T47D (cell line): ENCODE results near the gene ZNF467.

Experiments
- DNase-seq, 2 experiments: peaks; one replicate each; pipeline versions ENCODE4 v3.0.0 to v3.0.0-alpha.2; 2011 to 2012; ENCODE audit warnings: low read depth in 1 of 2, low spot score in 1 of 2
- JUND ChIP-seq: IDR thresholded peaks from 2 replicates; pipeline ENCODE4 v1.6.1; 2012; ENCODE audit warnings: low read depth
- in situ Hi-C: cut with HindIII; loops from 2 replicates; pipeline ENCODE4 v1.10.0; 2016; ENCODE audit warnings: low sequenced_read_pairs, low pct_unique_long_range_greater_than_20kb

ZNF467 gene

GRCh38 chr7:149753375-149754233, 19.8 kb downstream of the ZNF467 start:
- no peak for TF ChIP-seq JUND
- DNase-seq: peak; percentile 57 to 78
- in situ Hi-C loops: no loop called here

DNA sequence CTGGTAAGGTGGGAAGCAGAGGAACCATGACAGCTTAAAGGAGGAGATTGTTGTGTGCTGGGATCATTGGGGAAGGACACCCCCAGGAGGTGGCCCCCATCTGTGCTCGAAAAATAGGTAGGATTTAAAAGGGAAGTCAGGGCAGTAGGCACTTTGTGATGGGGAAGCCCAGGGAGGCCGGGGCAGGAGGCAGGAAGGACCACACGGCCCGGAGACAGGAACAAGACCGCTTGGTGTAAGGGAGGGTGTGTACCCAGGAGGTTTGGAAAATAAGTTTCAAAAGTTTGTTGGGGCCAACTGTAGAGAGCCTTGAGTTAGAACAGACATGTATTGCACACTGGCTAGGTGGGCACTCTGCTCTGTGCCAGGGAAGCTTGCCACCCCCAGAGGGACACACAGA, 20.7 kb downstream of the ZNF467 start:
- TF ChIP-seq JUND: no peak
- in situ Hi-C loops: no loop called here
- DNase-seq: no peak

- in situ Hi-C loops: no loop called here
- no peak for DNase-seq
- no peak for TF ChIP-seq JUND
Measured at GRCh38 chr7:149751043-149751775, 22.2 kb downstream of the ZNF467 start.

GRCh38 chr7:149750122-149750845, 23.1 kb downstream of the ZNF467 start:
- no peak for DNase-seq
- in situ Hi-C loops: no loop called here
- TF ChIP-seq JUND: no peak

- DNase-seq: no peak
- in situ Hi-C loops: no loop called here
- no peak for TF ChIP-seq JUND
Measured at GRCh38 chr7:149748076-149748874, 25.1 kb downstream of the ZNF467 start.

- peak in 1 of 2 experiments; percentile 23 for DNase-seq
- in situ Hi-C loops: no loop called here
- no peak for TF ChIP-seq JUND
Measured at GRCh38 chr7:149743476-149744255, 29.7 kb downstream of the ZNF467 start.

GRCh38 chr7:149742075-149742701, 31.2 kb downstream of the ZNF467 start:
- peak; percentile 58 to 66 for DNase-seq
- in situ Hi-C loops: no loop called here
- TF ChIP-seq JUND: no peak

GRCh38 chr7:149741629-149742028, 31.8 kb downstream of the ZNF467 start:
- DNase-seq: peak; percentile 52
- TF ChIP-seq JUND: no peak
- in situ Hi-C loops: no loop called here

DNA sequence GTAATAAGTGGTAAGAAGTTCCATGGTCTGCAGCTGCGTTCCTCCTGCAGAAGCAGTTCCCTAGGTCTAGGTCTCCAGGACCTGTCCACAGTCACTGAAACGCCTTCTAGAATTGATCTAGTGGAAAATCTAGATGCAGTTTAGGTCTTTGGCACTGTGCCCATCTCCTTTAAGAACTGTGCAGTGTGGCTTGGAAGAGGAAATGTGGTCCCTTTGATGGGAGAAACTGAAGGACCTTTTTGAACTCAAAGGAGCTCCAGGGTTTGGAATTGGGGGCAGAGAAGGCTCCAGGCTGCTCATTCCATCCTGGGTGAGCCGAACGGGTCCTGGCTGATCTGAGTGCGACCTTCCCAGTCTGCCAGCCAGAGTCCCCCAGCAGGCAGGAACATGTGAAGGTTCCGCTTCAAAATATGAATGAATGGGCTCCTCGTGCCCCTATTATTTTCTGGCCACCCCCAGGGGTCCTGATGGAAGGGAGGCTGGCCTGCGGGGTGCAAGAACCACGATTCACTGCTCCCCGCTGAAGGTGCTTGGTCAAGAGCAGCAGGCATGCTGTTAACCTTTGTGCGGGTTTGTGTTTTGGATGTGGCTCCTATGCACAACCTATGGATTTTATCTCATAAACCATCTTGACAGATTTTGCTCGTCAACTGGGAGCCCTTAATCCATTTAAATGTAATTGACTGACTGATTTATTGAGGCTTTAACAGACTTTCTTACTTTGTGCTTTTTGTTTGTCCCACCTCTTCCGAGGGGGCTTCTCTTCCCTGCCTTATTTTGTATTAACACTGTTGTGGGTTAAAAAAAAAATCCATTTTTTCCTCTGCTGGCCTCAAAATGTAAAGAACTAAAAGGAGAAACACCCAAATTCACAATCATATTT, 36.7 kb downstream of the ZNF467 start:
- in situ Hi-C loops: no loop called here
- no peak for DNase-seq
- no peak for TF ChIP-seq JUND

DNA sequence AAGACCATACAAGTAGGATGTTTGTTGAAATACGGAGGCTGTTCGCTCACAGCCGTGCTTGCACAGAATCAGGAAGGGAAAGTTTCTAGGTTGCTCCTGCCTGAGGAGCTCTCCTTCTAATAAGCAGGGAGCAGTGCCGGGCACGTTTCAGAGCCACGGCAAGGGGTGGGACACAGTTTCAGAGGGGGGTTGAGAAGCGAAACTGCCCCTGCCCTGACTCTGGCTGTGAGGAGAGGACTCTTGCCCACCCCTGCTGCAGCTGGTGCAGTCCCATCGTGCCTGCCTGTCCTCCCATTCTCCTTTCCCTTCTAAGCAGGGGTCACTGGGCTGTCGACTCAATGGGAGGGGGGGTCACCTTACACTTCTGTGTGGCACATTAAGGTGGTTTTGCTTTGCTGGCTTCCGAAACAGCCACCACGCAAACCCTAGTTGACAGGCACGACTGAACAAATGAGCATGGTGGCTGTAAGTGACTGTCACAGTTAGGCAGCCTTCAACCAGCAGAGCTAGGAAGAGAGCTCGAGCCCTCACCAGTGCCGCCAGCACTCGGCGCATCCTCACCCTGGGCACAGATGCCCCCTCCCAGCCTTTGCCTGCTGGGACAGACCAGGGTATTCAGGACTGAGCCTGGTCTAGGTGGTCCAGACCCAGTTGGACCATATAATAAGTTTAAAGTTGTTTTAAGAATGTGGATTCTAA, 37.5 kb downstream of the ZNF467 start:
- DNase-seq: no peak

More for the DNA sequence above, 37.5 kb downstream of the ZNF467 start:
- in situ Hi-C loops: no loop called here
- no peak for TF ChIP-seq JUND
